OCI-LY7 (cell line): ENCODE results near the gene LITAFD. TPM values are rescaled to one million over a fixed set of nuclear protein-coding genes. Genes with fewer than 3 reads are reported as not detected.

Source experiments
- BruUV-seq: library from RNA; stranded (reverse); fragments of 400-500 nt; replicated peaks from 2 replicates; lab custom pipeline; 2021; lab: Mats Ljungman, UMichigan
- CTCF ChIA-PET: fragments of 300-600 bp; sonication (Branson Sonifier 250); formaldehyde crosslinking; loops from one replicate; lab custom pipeline; 2022; ENCODE audit warnings: antibody characterized with exemption; ENCODE audit not compliant: unreplicated experiment; lab: Charles Lee
- POLR2A ChIA-PET: fragments of 300-600 bp; sonication (Branson Sonifier 250); formaldehyde crosslinking; loops from one replicate; lab custom pipeline; 2022; ENCODE audit warnings: antibody characterized with exemption; lab: Charles Lee
- DNase-seq: peaks from one replicate; pipeline ENCODE4 v3.0.0-alpha.2; 2015; ENCODE audit warnings: low spot score
- H2AFZ ChIP-seq: fragments of 200-600 bp; sonication (generic), shearing (Covaris generic); 2 replicates; pipeline ENCODE4 v1.6.1; 2014; ENCODE audit warnings: mild to moderate bottlenecking, antibody characterized with exemption, low read length, moderate library complexity
- H3K27ac ChIP-seq: fragments of 200-600 bp; sonication (generic); 2 replicates; pipeline ENCODE4 v1.5.1; 2014; ENCODE audit warnings: mixed run types, low read depth, mild to moderate bottlenecking, moderate library complexity, low read length, inconsistent platforms; ENCODE audit not compliant: poor library complexity, severe bottlenecking
- H3K36me3 ChIP-seq: fragments of 200-600 bp; sonication (generic); 2 replicates; pipeline ENCODE4 v1.6.1; 2014; ENCODE audit warnings: mild to moderate bottlenecking, antibody characterized with exemption, low read length, moderate library complexity, mixed read lengths; ENCODE audit not compliant: insufficient read depth
- H3K4me1 ChIP-seq: fragments of 200-600 bp; sonication (generic); 2 replicates; pipeline ENCODE4 v1.5.1; 2014; ENCODE audit warnings: mild to moderate bottlenecking, low read length; ENCODE audit not compliant: insufficient read depth, poor library complexity, severe bottlenecking
- H3K4me2 ChIP-seq: fragments of 200-600 bp; sonication (generic); 2 replicates; pipeline ENCODE4 v1.6.1; 2014; ENCODE audit warnings: mild to moderate bottlenecking, low read length
- H3K4me3 ChIP-seq: fragments of 200-600 bp; sonication (generic); 2 replicates; pipeline ENCODE4 v1.5.1; 2014; ENCODE audit warnings: mild to moderate bottlenecking, low read depth, low read length; ENCODE audit not compliant: poor library complexity, severe bottlenecking
- H3K79me2 ChIP-seq: fragments of 200-600 bp; sonication (generic); 2 replicates; pipeline ENCODE4 v1.6.1; 2016; ENCODE audit warnings: low read depth, mild to moderate bottlenecking, low read length, moderate library complexity, mixed read lengths; ENCODE audit not compliant: insufficient read depth
- H3K9me2 ChIP-seq: fragments of 200-600 bp; sonication (generic); 2 replicates; pipeline ENCODE4 v1.6.1; 2016; ENCODE audit warnings: mild to moderate bottlenecking, low read length, mixed read lengths; ENCODE audit not compliant: insufficient read depth
- H3K9me3 ChIP-seq: fragments of 200-600 bp; sonication (generic); 2 replicates; pipeline ENCODE4 v1.6.1; 2014; ENCODE audit warnings: mild to moderate bottlenecking, mixed run types, low read length, mixed read lengths
- H4K20me1 ChIP-seq: fragments of 200-600 bp; sonication (generic); 2 replicates; pipeline ENCODE4 v1.6.1; 2014; ENCODE audit warnings: mild to moderate bottlenecking, antibody characterized with exemption, low read length, moderate library complexity, mixed read lengths; ENCODE audit not compliant: insufficient read depth
- CTCF ChIP-seq: fragments of 200-600 bp; sonication (generic); conservative IDR thresholded peaks from 2 replicates; pipeline ENCODE4 v1.5.1; 2014; ENCODE audit warnings: mild to moderate bottlenecking, antibody characterized with exemption, low read length, moderate library complexity, mixed read lengths
- EZH2phosphoT487 ChIP-seq: fragments of 200-600 bp; sonication (generic); IDR thresholded peaks from 2 replicates; pipeline ENCODE4 v1.6.1; 2018; ENCODE audit warnings: low read depth, borderline replicate concordance, mild to moderate bottlenecking, mixed run types, antibody characterized with exemption, low read length, moderate library complexity, mixed read lengths
- intact Hi-C: fragments of 100-400 bp; cut with micrococcal nuclease; formaldehyde crosslinking; loops from one replicate; pipeline ENCODE4 v1.10.0; 2022; ENCODE audit not compliant: unreplicated experiment
- total RNA-seq, 2 experiments: library from RNA; depleted of rRNA in 1 of 2; stranded (reverse); fragments of >200 nt in 1 of 2; shearing (Covaris generic) in 1 of 2; gene quantifications; 2 replicates each; pipeline ENCODE4 v1.2.3, GENCODE V29; 2014 to 2022

LITAFD gene
- total RNA-seq, 2 experiments from 2014 or later, result not detected

DNA sequence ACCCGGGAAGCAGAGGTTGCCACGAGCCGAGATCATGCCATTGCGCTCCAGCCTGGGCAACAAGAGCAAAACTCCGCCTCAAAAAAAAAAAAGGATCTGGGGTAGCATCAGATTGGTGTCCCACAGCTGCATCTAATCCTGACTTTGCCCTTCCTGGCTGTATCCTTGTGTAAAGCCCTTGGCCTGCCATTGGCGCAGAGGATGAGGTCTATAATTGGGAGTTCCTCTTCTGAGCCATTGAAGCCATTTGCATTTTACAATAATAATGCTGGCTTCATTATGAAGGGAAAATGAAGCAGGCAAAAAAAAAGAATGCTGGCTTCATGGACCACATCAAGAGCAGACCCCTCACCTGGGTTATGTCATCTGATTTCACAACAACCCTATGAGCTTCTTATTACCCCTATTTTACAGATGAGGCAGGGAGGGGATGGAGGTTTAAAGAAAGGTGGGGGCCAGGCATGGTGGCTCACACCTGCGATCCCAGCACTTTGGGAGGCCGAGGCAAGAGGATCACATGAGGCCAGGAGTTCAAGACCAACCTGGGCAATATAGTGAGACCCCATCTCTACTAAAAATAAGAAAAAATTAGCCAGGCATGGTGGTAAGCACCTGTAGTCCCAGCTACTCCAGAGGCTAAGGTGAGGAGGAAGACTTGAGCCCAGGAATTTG, 1.2 kb upstream of the LITAFD start:
- no peak for TF ChIP-seq EZH2phosphoT487
- TF ChIP-seq CTCF, result no peak
- intact Hi-C loops, result loop anchor here (1.0 to 5.0 kb wide), 6 partner anchors 12 to 314 kb away; partner anchors contain the start of genes CARHSP1, PMM2 and TMEM186
- ChIA-PET CTCF (interaction anchor here (1.0 kb wide), 1 partner anchor 10 kb away, joined by 3 read pairs; no protein-coding TSS in a partner anchor), POLR2A (interaction anchor here (0.6 to 1.0 kb wide), 2 partner anchors 12 to 674 kb away, joined by 3 read pairs; partner anchors contain the start of gene CARHSP1)
- no peaks in the 10 kb centered on the region for H4K20me1 ChIP-seq
- H3K27ac ChIP-seq, result no peak overlapping the region
- DNase-seq, result no peak
- no peak overlapping the region for H3K4me2 ChIP-seq
- H3K36me3 ChIP-seq, result no peaks in the 10 kb centered on the region
- H3K9me2 ChIP-seq, result no peaks in the 10 kb centered on the region
- peaks cover 14% of the 10 kb centered on the region for H3K4me1 ChIP-seq
- H2AFZ ChIP-seq, result no peak overlapping the region; the same call in 1 of the 2 replicates
- H3K79me2 ChIP-seq, result no peaks in the 10 kb centered on the region
- H3K4me3 ChIP-seq, result no peak overlapping the region
- BruUV-seq, result no TSS peak
- no peaks in the 10 kb centered on the region for H3K9me3 ChIP-seq

GRCh38 chr16:8882725-8883377, 700 bp downstream of the LITAFD start:
- intact Hi-C loops, result loop anchor here (5.0 kb wide), 2 partner anchors 86 to 254 kb away; partner anchors contain the start of genes PMM2 and TMEM186
- no peak for DNase-seq
- no peaks in the 10 kb centered on the region for H3K9me2 ChIP-seq
- H3K4me3 ChIP-seq, result no peak overlapping the region
- H2AFZ ChIP-seq, result no peak overlapping the region
- H3K4me1 ChIP-seq, result peaks cover 14% of the 10 kb centered on the region
- H3K79me2 ChIP-seq, result no peaks in the 10 kb centered on the region
- BruUV-seq, result no TSS peak
- H3K9me3 ChIP-seq, result no peaks in the 10 kb centered on the region
- ChIA-PET POLR2A (interaction anchor here (0.6 to 1.1 kb wide), 2 partner anchors 11 to 19 kb away, joined by 3 read pairs; no protein-coding TSS in a partner anchor), CTCF (no interaction called here)
- TF ChIP-seq EZH2phosphoT487, result no peak
- no peak for TF ChIP-seq CTCF
- H3K27ac ChIP-seq, result no peak overlapping the region
- H4K20me1 ChIP-seq, result no peaks in the 10 kb centered on the region
- no peak overlapping the region for H3K4me2 ChIP-seq
- no peaks in the 10 kb centered on the region for H3K36me3 ChIP-seq
